Gastroesophageal sphincter (tissue), 4 donors: Measurements from ENCODE around the gene PSMA7. TPM values are rescaled to one million over a fixed set of nuclear protein-coding genes. Genes with fewer than 3 reads are reported as not detected.

Source experiments
- ATAC-seq: fragments of 150-250 bp; one replicate; pipeline ENCODE4 v1.9.1; 2016; ENCODE audit warnings: mild to moderate bottlenecking, moderate library complexity
- H3K27ac ChIP-seq, 4 donors: fragments of 200-600 bp; sonication (generic) in 3 of 4; 1 replicate in 3 of 4; 2 replicates in 1 of 4; pipeline ENCODE4 v1.5.1; 2016 to 2019
- H3K27me3 ChIP-seq: fragments of 200-600 bp; sonication (generic); one replicate; pipeline ENCODE4 v1.5.1; 2019
- H3K36me3 ChIP-seq, 2 donors: fragments of 200-600 bp; sonication (generic); one replicate each; pipeline ENCODE4 v1.5.1; 2019; ENCODE audit warnings: control low read depth in 1 of 2
- H3K4me1 ChIP-seq, 3 donors: fragments of 200-600 bp; sonication (generic); 1 replicate in 2 of 3; 2 replicates in 1 of 3; pipeline ENCODE4 v1.5.1; 2016 to 2019; ENCODE audit warnings: control low read depth in 2 of 3
- H3K4me3 ChIP-seq, 2 donors: fragments of 200-600 bp; sonication (generic); one replicate each; pipeline ENCODE4 v1.5.1; 2019; ENCODE audit warnings: mild to moderate bottlenecking in 1 of 2, moderate library complexity in 1 of 2
- H3K9me3 ChIP-seq, 3 donors: fragments of 200-600 bp; sonication (generic); one replicate each; pipeline ENCODE4 v1.5.1; 2017 to 2019; ENCODE audit warnings: control low read depth in 2 of 3
- CTCF ChIP-seq, 4 experiments: fragments of 200-600 bp in 2 of 4; fragments of 450-650 bp in 2 of 4; sonication (generic) in 1 of 4; IDR thresholded peaks; one replicate each; pipeline ENCODE4 v1.5.1; 2017 to 2019; ENCODE audit warnings: antibody characterized with exemption in 4 of 4, mild to moderate bottlenecking in 2 of 4, moderate library complexity in 2 of 4
- EP300 ChIP-seq: sonication (generic); formaldehyde crosslinking; IDR thresholded peaks from one replicate; pipeline ENCODE4 v1.6.1; 2017; ENCODE audit warnings: antibody characterized with exemption, mild to moderate bottlenecking
- POLR2A ChIP-seq, 2 donors: fragments of 450-650 bp; IDR thresholded peaks; one replicate each; pipeline ENCODE4 v1.6.1; 2017; ENCODE audit warnings: antibody characterized with exemption in 2 of 2, mild to moderate bottlenecking in 2 of 2, moderate library complexity in 1 of 2
- POLR2AphosphoS5 ChIP-seq: sonication (generic); formaldehyde crosslinking; IDR thresholded peaks from one replicate; pipeline ENCODE4 v1.6.1; 2017; ENCODE audit warnings: antibody characterized with exemption
- WGBS, 2 donors: methylation state at CpG; one replicate each; pipeline ENCODE4 v1.1.5; 2018; ENCODE audit warnings: low coverage in 1 of 2; 5-methylcytosine and 5-hydroxymethylcytosine counted together
- total RNA-seq, 4 donors: library from RNA; depleted of rRNA; stranded (reverse); fragments of >200 nt; gene quantifications; one replicate each; pipeline ENCODE4 v1.1.0, GENCODE V29; 2016

PSMA7 gene
- total RNA-seq, 4 donors from 2014 or later = 253 to 352 (median 303) TPM

GRCh38 chr20:62127799-62128198, 15.4 kb downstream of the PSMA7 start:
- Histone ChIP-seq H3K4me3 (no peak overlapping the region), H3K4me1 (peaks cover 0 to 38% (median 18%) of the 10 kb centered on the region in 3 donors), H3K27me3 (no peaks in the 10 kb centered on the region), H3K36me3 (peaks cover 0 to 85% of the 10 kb centered on the region in 2 donors), H3K9me3 (no peaks in the 10 kb centered on the region), H3K27ac (no peak overlapping the region)
- ATAC-seq = no peak
- 69 to 88% methylated on average over 3 of the region's 6 CpGs for WGBS, 2 donors
- TF ChIP-seq POLR2AphosphoS5 (no peak), EP300 (no peak), POLR2A (IDR thresholded peaks at IDR 0.05) (no peak), CTCF (IDR thresholded peaks at IDR 0.05) (no peak)

- no peak for ATAC-seq
- H3K36me3 ChIP-seq = peaks cover 0 to 69% of the 10 kb centered on the region in 2 donors
- 89 to 90% methylated on average over 7 to 13 of the region's 20 CpGs for WGBS, 2 donors
These were observed 17.1 kb downstream of the PSMA7 start for GRCh38 chr20:62126141-62126540.

GRCh38 chr20:62123450-62124118, 19.6 kb downstream of the PSMA7 start:
- no peaks in the 10 kb centered on the region for H3K9me3 ChIP-seq
- peaks cover 0 to 46% (median 13%) of the 10 kb centered on the region in 3 donors for H3K4me1 ChIP-seq
- H3K27ac ChIP-seq = peak overlapping the region; percentile 84 to 99 (median 98)
- H3K36me3 ChIP-seq = peaks cover 0 to 43% of the 10 kb centered on the region in 2 donors
- peak overlapping the region; percentile 75 to 84 for H3K4me3 ChIP-seq
- WGBS, 2 donors = 10 to 40% methylated on average over 1 to 2 of the region's 19 CpGs
- no peak for ATAC-seq
- H3K27me3 ChIP-seq = peaks cover 9% of the 10 kb centered on the region
- no peak for TF ChIP-seq POLR2A (IDR thresholded peaks at IDR 0.05)
- TF ChIP-seq CTCF (IDR thresholded peaks at IDR 0.05) = no peak
- TF ChIP-seq EP300 = no peak
- no peak for TF ChIP-seq POLR2AphosphoS5

More at GRCh38 chr20:62126141-62126540, 17.1 kb downstream of the PSMA7 start:
- Histone ChIP-seq H3K27me3 (no peaks in the 10 kb centered on the region), H3K4me3 (no peak overlapping the region), H3K4me1 (peaks cover 0 to 29% (median 13%) of the 10 kb centered on the region in 3 donors), H3K27ac (no peak overlapping the region), H3K9me3 (no peaks in the 10 kb centered on the region)
- no peak for TF ChIP-seq POLR2A (IDR thresholded peaks at IDR 0.05)
- TF ChIP-seq POLR2AphosphoS5 = no peak
- TF ChIP-seq EP300 = no peak
- no peak for TF ChIP-seq CTCF (IDR thresholded peaks at IDR 0.05)

GRCh38 chr20:62122654-62123449, 20.3 kb downstream of the PSMA7 start:
- no CpG with 5 or more reads among the region's 77 CpGs for WGBS, 2 donors
- H3K9me3 ChIP-seq = no peaks in the 10 kb centered on the region
- ATAC-seq = peak; percentile 5
- peak overlapping the region; percentile 75 to 84 for H3K4me3 ChIP-seq
- H3K27ac ChIP-seq = peak overlapping the region; percentile 84 to 99 (median 98)
- no peak for TF ChIP-seq POLR2AphosphoS5
- no peak for TF ChIP-seq POLR2A (IDR thresholded peaks at IDR 0.05)
- TF ChIP-seq EP300 = no peak
- no peak for TF ChIP-seq CTCF (IDR thresholded peaks at IDR 0.05)
- peaks cover 0 to 46% (median 13%) of the 10 kb centered on the region in 3 donors for H3K4me1 ChIP-seq
- peaks cover 16% of the 10 kb centered on the region for H3K27me3 ChIP-seq
- peaks cover 0 to 36% of the 10 kb centered on the region in 2 donors for H3K36me3 ChIP-seq
